ENCODE results near the gene STAT2.

DNA sequence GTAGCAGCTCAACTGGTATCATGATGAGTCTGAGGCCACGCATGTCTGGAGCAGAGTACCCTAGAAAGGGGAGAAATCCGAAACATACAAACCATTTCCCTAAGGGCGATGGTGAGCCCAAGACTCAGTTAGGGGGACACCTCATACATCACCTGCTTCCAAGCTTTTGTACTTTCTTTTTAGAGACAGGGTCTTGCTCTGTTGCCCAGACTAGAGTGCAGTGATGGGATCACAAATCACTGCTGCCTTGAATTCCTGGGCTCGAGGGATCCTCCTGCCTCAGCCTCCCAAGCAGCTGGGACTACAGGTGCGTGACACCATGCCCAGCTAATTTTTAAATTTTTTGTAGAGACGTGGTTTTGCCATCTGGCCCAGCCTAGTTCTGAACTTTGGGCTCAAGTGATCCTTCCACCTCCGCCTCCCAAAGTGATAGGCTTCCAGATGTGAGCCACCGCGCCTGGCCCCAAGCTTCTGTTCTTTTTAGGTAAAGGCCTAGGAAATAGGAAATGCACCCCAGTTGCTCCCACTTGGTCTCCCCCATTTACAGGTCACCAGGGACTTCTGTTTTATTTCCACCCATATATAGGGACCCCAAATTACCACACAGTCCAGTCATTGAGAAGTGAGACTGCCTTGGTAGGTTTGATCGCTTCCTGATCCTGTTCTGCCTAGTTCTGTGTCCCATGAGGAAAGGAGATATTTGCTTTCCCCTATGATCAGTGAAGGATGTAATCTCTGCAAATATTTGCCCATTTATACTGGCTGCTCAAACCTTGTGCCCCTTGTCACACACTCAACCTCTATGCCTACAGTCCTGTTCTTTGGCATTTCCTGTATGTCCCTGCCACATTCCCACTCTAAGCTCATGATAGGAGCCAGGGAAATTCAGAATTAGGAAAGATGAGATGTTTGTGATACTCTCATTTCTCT, 2.5 kb upstream of the STAT2 start, which contains the start of gene APOF:
- TF ChIP-seq, protein P1, sequence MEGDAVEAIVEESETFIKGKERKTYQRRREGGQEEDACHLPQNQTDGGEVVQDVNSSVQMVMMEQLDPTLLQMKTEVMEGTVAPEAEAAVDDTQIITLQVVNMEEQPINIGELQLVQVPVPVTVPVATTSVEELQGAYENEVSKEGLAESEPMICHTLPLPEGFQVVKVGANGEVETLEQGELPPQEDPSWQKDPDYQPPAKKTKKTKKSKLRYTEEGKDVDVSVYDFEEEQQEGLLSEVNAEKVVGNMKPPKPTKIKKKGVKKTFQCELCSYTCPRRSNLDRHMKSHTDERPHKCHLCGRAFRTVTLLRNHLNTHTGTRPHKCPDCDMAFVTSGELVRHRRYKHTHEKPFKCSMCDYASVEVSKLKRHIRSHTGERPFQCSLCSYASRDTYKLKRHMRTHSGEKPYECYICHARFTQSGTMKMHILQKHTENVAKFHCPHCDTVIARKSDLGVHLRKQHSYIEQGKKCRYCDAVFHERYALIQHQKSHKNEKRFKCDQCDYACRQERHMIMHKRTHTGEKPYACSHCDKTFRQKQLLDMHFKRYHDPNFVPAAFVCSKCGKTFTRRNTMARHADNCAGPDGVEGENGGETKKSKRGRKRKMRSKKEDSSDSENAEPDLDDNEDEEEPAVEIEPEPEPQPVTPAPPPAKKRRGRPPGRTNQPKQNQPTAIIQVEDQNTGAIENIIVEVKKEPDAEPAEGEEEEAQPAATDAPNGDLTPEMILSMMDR (IDR thresholded peaks at IDR 0.05) = no peak
- TF ChIP-seq POLR2A (IDR thresholded peaks at IDR 0.05) = no peak
- TF ChIP-seq EP300 (IDR thresholded peaks at IDR 0.05) = no peak
